HL-60/S4 (cell line): ENCODE measurements around the gene ATP5F1C.
"Not testable (repeated sequence)": the region's sequence is repeated elsewhere in the genome, so short reads cannot be mapped to it uniquely, and the experiment has no call there.

Source experiments
- in situ Hi-C: fragments of 300-500 bp; cut with MboI; formaldehyde crosslinking; loops from 2 replicates; pipeline ENCODE4 v1.14.3; 2022; ENCODE audit warnings: low sequenced_read_pairs

ATP5F1C gene

DNA sequence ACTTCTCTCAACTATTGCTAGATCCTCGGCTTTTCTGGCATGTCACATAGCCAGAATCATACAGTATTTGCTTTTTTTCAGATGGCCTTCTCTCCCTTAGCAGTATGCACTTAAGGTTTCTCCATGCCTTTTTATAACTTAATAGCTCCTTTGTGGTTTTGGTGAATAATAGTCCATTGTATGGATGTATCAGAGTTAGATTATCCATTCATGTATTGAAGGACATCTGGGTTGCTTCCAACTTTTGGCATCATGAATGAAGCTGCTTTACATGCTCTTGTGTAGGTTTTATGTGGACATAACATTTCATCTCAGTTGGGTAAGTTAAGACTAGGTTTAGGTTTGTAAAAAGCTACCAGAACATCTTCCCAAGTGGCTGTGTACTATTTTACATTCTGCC, 4.6 kb downstream of the ATP5F1C start:
- in situ Hi-C loops, result no loop called here

GRCh38 chr10:7794251-7795026, 6.5 kb downstream of the ATP5F1C start:
- in situ Hi-C loops, result no loop called here

GRCh38 chr10:7795605-7796004, 7.6 kb downstream of the ATP5F1C start:
- in situ Hi-C loops, result no loop called here

GRCh38 chr10:7797582-7797981, 9.6 kb downstream of the ATP5F1C start:
- in situ Hi-C loops, result no loop called here

GRCh38 chr10:7802606-7803005, 14.6 kb downstream of the ATP5F1C start:
- in situ Hi-C loops, result no loop called here

GRCh38 chr10:7804216-7804615, 16.2 kb downstream of the ATP5F1C start:
- in situ Hi-C loops, result no loop called here

- in situ Hi-C loops, result no loop called here
Observed at GRCh38 chr10:7804741-7805140, 16.8 kb downstream of the ATP5F1C start.

DNA sequence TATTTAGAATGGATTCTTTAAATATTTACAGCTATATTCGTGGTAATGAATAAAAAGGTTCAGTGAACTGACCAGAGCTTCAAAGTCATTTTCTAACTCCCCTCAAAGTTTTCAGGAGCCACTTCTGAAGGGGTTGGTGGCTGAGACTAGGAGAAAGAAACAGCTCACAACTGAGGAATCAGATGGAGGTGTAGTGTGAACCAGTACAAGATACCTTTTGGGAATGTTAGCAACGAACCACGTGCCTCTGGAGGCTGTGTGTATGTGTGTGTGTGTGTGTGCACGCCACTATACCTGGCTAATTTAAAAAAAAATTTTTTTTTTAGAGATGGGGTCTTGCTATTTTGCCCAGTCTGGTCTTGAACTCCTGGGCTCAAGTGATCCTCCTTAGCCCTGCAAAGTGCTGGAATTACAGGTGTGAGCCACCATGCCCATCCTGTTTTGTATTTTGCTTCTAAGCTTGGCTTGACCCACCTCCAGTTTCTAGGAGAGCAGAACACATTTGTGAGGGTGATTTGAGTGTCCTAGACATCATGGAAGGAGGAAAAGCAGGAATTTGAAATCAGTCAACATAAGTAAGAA, 20.8 kb downstream of the ATP5F1C start:
- in situ Hi-C loops, result no loop called here

DNA sequence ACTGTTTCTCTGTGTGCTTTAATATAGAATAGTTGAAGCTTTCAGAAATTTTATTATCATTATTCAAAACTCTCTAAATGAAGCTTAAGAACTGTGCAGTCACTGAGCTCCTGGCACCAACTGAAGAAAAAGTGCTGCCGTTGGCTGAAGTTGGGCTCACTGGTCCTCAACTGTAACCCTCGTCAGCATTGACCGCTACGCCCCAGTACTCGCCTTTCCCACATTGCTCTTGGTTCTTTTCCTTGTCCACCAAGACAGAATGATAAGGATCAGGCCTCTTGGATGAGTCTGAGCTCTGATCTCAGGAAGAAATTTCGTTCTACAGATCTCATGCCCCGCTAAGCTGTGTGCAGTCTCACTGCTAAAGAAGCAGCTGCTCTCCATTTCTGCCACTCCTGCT, 22.5 kb downstream of the ATP5F1C start:
- in situ Hi-C loops, result no loop called here

- in situ Hi-C loops, result no loop called here
Observed at GRCh38 chr10:7811000-7811399, 23.0 kb downstream of the ATP5F1C start.

DNA sequence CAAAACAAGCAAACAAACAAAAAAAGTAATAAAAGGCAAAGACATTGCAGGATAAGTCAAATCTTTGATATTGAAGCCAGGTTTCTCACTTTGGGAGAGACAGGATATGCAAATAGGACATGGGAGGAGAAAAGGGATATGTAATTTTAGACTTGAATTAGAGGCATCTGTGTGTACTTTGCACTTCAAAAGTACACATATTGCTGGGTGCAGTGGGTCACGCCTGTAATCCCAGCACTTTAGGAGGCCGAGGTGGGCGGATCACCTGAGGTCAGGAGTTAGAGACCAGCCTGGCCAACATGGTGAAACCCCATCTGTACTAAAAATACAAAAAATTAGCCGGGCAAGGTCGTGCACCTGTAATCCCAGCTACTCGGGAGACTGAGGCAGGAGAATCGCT, 23.8 kb downstream of the ATP5F1C start:
- in situ Hi-C loops, result not testable (repeated sequence)

- in situ Hi-C loops, result no loop called here
Observed at GRCh38 chr10:7813481-7813880, 25.5 kb downstream of the ATP5F1C start.

DNA sequence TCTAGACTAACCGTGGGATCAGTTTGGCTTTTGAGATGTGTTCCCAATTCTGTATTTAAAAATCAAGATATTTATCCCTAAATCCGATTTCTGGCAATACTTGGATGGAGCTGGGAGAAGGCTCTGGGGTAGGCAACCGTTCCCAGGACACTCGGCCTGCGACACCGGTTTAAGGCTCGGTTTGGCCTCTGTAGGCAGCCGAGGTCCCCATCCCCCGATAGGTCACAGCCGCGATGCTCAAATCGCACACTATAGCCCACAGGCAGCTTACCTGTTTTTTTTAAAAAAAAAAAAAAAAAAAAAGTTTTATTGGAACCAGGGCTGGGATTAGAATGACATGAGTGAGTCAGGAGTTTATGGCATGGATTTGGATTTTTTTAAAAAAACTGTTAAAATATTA, 29.6 kb downstream of the ATP5F1C start:
- in situ Hi-C loops, result no loop called here

GRCh38 chr10:7817984-7818294, 30.0 kb downstream of the ATP5F1C start:
- in situ Hi-C loops, result no loop called here

DNA sequence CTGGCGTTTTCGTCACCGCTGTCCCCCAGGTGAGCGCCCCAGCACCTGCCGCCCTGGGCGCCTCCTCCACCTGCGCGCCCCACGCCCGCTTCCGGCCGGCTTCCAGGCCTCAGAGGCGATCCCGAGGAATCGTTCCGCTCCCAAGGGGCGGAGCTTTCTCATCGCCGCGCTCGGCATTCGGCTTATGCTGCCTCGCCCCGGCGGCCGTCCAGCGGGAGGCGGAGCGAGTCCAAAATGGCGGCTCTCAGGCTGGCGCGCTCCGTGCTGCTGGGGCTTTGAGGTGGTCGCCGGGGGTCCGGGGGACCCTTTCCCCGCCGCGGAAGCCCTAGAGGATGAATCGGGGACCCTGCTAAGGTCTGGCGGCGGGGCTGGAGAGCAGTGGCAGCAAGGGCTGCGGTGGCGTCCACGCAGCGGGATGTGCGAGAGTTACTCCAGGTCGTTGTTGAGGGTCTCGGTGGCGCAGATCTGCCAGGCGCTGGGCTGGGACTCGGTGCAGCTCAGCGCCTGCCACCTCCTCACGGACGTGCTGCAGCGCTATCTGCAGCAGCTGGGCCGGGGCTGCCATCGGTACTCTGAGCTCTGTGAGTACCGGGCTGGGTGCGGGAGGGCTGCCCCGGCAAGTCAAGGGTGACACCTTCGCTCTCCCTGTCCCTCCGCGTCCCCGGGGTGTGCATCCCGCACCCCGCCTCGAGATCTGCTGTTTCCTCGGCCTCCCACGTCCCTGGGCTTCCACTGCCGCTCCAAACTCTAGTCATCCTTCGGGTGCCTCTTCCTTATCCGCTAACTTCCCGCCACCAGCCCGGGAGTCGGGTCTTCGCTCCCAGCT, 30.5 kb downstream of the ATP5F1C start, which contains the start of gene TAF3:
TSS of gene TAF3 (plus strand) at position 211 of the 826 bp plus-strand sequence. CDS start at position 416, 205 bp downstream.
- in situ Hi-C loops, result no loop called here

GRCh38 chr10:7819121-7819460, 31.1 kb downstream of the ATP5F1C start:
- in situ Hi-C loops, result no loop called here

DNA sequence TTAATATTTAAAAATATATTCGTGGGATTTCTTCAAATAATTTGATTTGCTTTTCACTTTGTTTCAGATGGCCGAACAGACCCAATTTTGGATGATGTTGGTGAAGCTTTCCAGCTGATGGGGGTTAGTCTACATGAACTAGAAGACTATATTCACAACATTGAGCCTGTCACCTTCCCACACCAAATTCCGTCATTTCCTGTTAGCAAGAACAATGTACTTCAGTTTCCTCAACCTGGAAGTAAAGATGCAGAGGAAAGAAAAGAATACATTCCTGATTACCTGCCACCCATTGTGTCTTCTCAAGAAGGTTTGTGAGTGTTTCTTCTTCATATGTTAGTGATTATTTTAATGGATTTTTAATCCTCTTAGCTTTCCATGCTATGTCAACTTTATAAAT, 36.3 kb downstream of the ATP5F1C start:
- in situ Hi-C loops, result no loop called here

- in situ Hi-C loops, result no loop called here
Observed at GRCh38 chr10:7826971-7827370, 39.0 kb downstream of the ATP5F1C start.

- in situ Hi-C loops, result no loop called here
Observed at GRCh38 chr10:7829289-7829834, 41.4 kb downstream of the ATP5F1C start.

DNA sequence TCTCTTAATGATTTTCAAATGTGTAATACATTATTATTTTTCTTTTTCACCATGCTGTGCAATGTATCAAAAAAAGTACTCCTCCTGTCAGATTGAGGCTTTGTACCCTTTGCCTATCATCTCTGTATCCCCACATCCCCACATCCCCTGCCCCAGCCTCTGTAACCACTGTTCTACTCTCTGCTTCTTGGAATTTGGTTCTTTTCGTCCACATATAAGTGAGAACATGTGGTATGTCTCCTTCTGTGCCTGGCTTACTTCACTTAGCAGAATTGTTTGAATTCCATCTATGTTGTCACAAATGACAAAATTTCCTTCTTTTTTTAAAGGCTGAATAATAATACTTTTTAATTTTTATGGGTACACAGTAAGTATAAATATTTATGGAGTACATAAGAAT, 44.1 kb downstream of the ATP5F1C start:
- in situ Hi-C loops, result no loop called here

GRCh38 chr10:7833210-7833609, 45.2 kb downstream of the ATP5F1C start:
- in situ Hi-C loops, result no loop called here

DNA sequence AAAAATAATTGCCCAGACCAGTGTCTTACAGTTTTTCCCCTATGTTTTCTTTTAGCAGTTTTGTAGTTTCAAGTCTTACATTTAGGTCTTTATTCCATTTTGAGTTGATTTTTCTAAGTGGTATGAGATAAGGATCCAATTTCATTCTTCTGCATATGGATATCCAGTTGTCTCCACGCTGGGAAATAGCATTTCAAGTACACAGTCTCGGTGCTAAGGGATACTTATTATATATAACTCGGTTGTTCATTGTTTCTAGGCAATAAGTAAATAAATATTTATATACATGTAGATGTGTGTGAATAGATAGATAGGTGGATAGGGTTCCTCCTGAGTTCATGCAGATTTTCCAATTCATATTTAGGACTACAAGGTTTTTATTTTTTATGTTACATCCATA, 46.3 kb downstream of the ATP5F1C start:
- in situ Hi-C loops, result no loop called here
